Sigmoid colon (tissue), 4 donors: Measurements from ENCODE around the gene OXA1L.

ENCODE experiments used
- CTCF ChIP-seq, 4 experiments: fragments of 450-650 bp in 3 of 4; fragments of 200-600 bp in 1 of 4; IDR thresholded peaks; one replicate each; pipeline ENCODE4 v1.5.1; 2016 to 2019; ENCODE audit warnings: antibody characterized with exemption in 4 of 4, mild to moderate bottlenecking in 3 of 4, moderate library complexity in 2 of 4
- EP300 ChIP-seq, 4 donors: sonication (generic); formaldehyde crosslinking; IDR thresholded peaks; one replicate each; pipeline ENCODE4 v1.6.1; 2017; ENCODE audit warnings: antibody characterized with exemption in 4 of 4
- POLR2AphosphoS5 ChIP-seq, 4 donors: sonication (generic); formaldehyde crosslinking; IDR thresholded peaks; one replicate each; pipeline ENCODE4 v1.6.1; 2017; ENCODE audit warnings: antibody characterized with exemption in 4 of 4

GRCh38 chr14:22748631-22749068 lies 17.8 kb upstream of the OXA1L start:
- TF ChIP-seq CTCF (IDR thresholded peaks at IDR 0.05) (no peak), EP300 (IDR thresholded peaks at IDR 0.05) (no peak), POLR2AphosphoS5 (IDR thresholded peaks at IDR 0.05) (no peak)
